ENCODE data around the gene CITED2. TPM values are rescaled to one million over a fixed set of nuclear protein-coding genes. Genes with fewer than 3 reads are reported as not detected.
A peak's percentile ranks its signal among the peaks of the same experiment; 100 is the strongest.

CITED2 gene
- total and polyA plus RNA-seq, 2 donors from 2014 or later: 72.1 to 215 TPM

GRCh38 chr6:139369068-139369467, 5.4 kb downstream of the CITED2 start:
- FAIRE-seq: no peak
- Histone ChIP-seq H3K9me3 (ENCODE audit: control insufficient read depth in 2 of 3, insufficient read depth in 1 of 3, low read length in 3 of 3) (no peaks in the 10 kb centered on the region), H3K9ac (ENCODE audit: low read length in 3 of 3) (no peak overlapping the region)

DNA sequence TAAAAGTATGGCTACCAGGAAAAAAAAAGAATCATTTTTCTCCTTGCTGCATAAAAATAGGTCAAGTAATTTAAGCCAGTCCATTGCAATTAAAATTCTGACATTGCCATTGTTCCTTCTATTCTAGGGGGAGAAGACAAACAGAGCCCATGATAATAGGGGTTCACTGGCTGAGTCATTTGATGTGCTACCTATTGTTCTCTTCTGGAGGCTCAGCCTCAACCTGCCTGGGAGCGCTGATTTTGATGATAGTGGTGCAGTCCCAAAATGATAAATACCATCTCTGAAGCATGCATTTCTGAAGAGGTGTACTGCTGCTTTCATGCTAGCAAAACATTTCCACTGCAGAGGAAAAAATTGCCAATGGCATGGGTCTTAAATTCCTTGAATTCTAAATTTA, 5.8 kb downstream of the CITED2 start:
- Histone ChIP-seq H3K36me3 (ENCODE audit: control insufficient read depth in 2 of 3, insufficient read depth in 3 of 3, low read length in 3 of 3) (peaks cover 0 to 14% (median 5%) of the 10 kb centered on the region in 3 donors), H3K4me1 (ENCODE audit: control insufficient read depth in 2 of 3, insufficient read depth in 2 of 3, low read depth in 1 of 3, low read length in 3 of 3) (peaks cover 0 to 14% (median 7%) of the 10 kb centered on the region in 3 donors), H3K27me3 (ENCODE audit: control insufficient read depth, insufficient read depth, low read length) (no peaks in the 10 kb centered on the region), H3K4me3 (ENCODE audit: low read length in 3 of 3) (no peak overlapping the region), H3K9me3 (ENCODE audit: control insufficient read depth in 2 of 3, insufficient read depth in 1 of 3, low read length in 3 of 3) (no peaks in the 10 kb centered on the region), H3K27ac (ENCODE audit: low read depth in 2 of 2, low read length in 2 of 2) (no peak overlapping the region), H3K9ac (ENCODE audit: low read length in 3 of 3) (no peak overlapping the region)
- DNase-seq (no peak), FAIRE-seq (no peak)
- TF ChIP-seq CTCF (IDR thresholded peaks at IDR 0.05; ENCODE audit: borderline replicate concordance, extremely low read depth, insufficient read depth): no peak
- intact Hi-C loops (cut with DNase I): loop anchor here (10.0 kb wide), 2 partner anchors 144 to 554 kb away; no protein-coding TSS in a partner anchor

More at GRCh38 chr6:139369068-139369467, 5.4 kb downstream of the CITED2 start:
- Histone ChIP-seq H3K4me1 (ENCODE audit: control insufficient read depth in 2 of 3, insufficient read depth in 2 of 3, low read depth in 1 of 3, low read length in 3 of 3) (peaks cover 0 to 14% (median 7%) of the 10 kb centered on the region in 3 donors), H3K4me3 (ENCODE audit: low read length in 3 of 3) (no peak overlapping the region), H3K27me3 (ENCODE audit: control insufficient read depth, insufficient read depth, low read length) (no peaks in the 10 kb centered on the region), H3K36me3 (ENCODE audit: control insufficient read depth in 2 of 3, insufficient read depth in 3 of 3, low read length in 3 of 3) (peaks cover 0 to 14% (median 5%) of the 10 kb centered on the region in 3 donors), H3K27ac (ENCODE audit: low read depth in 2 of 2, low read length in 2 of 2) (no peak overlapping the region)
- no peak for TF ChIP-seq CTCF (IDR thresholded peaks at IDR 0.05; ENCODE audit: borderline replicate concordance, extremely low read depth, insufficient read depth)
- peak in 2 of 5 donors; percentile 48 to 51 for DNase-seq
- intact Hi-C loops (cut with DNase I): loop anchor here (10.0 kb wide), 2 partner anchors 144 to 554 kb away; no protein-coding TSS in a partner anchor

- H3K27me3 ChIP-seq (ENCODE audit: control insufficient read depth, insufficient read depth, low read length): no peaks in the 10 kb centered on the region
- H3K4me1 ChIP-seq (ENCODE audit: control insufficient read depth in 2 of 3, insufficient read depth in 2 of 3, low read depth in 1 of 3, low read length in 3 of 3): peaks cover 0 to 14% (median 7%) of the 10 kb centered on the region in 3 donors
- no peak overlapping the region for H3K9ac ChIP-seq (ENCODE audit: low read length in 3 of 3)
- H3K9me3 ChIP-seq (ENCODE audit: control insufficient read depth in 2 of 3, insufficient read depth in 1 of 3, low read length in 3 of 3): no peaks in the 10 kb centered on the region
- FAIRE-seq: no peak
- peak in 2 of 5 donors; percentile 36 to 49 for DNase-seq
- intact Hi-C loops (cut with DNase I): loop anchor here (10.0 kb wide), 2 partner anchors 143 to 553 kb away; no protein-coding TSS in a partner anchor
- no peak overlapping the region for H3K4me3 ChIP-seq (ENCODE audit: low read length in 3 of 3)
- H3K36me3 ChIP-seq (ENCODE audit: control insufficient read depth in 2 of 3, insufficient read depth in 3 of 3, low read length in 3 of 3): peaks cover 0 to 12% (median 3%) of the 10 kb centered on the region in 3 donors
- no peak for TF ChIP-seq CTCF (IDR thresholded peaks at IDR 0.05; ENCODE audit: borderline replicate concordance, extremely low read depth, insufficient read depth)
- no peak overlapping the region for H3K27ac ChIP-seq (ENCODE audit: low read depth in 2 of 2, low read length in 2 of 2)
Measured at GRCh38 chr6:139367810-139368351, 6.6 kb downstream of the CITED2 start.

Data from kidney (tissue), 14 donors.